AG09309 (cell line): ENCODE data around the gene CD8B2.

Experiments used
- DNase-seq: peaks from one replicate; pipeline ENCODE4 v3.0.0-alpha.2; 2010; ENCODE audit warnings: low read depth
- H3K4me3 ChIP-seq: 2 replicates; pipeline ENCODE4 v1.5.1; 2011; ENCODE audit warnings: mild to moderate bottlenecking, low read depth, low read length, moderate library complexity; ENCODE audit not compliant: control insufficient read depth
- TF ChIP-seq, protein P1 (sequence below): IDR thresholded peaks from 2 replicates; pipeline ENCODE4 v1.5.1; 2011; ENCODE audit warnings: mild to moderate bottlenecking, low read depth, low read length, inconsistent platforms; ENCODE audit not compliant: insufficient read depth, control insufficient read depth; ENCODE audit errors: missing control alignments

CD8B2 gene

DNA sequence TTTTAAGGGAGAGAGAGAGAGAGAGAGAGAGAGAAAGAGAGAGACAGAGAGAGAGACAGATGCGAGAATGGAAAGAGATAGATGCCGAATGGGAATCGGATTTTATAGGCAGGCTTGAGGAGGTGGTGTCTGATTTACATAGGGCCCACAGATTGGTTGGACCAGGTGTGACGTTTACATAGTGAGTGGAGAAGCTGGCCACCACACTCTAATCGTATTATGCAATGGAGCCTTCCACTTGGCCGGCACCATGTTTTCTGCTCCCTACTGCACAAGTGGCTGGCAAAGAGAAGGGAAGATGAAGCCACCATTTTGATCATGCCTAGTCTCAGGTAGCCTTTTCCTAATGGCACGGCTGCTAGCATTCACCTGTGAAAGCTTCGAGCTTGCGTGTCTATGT, 33.9 kb downstream of the CD8B2 start:
- TF ChIP-seq, protein P1, sequence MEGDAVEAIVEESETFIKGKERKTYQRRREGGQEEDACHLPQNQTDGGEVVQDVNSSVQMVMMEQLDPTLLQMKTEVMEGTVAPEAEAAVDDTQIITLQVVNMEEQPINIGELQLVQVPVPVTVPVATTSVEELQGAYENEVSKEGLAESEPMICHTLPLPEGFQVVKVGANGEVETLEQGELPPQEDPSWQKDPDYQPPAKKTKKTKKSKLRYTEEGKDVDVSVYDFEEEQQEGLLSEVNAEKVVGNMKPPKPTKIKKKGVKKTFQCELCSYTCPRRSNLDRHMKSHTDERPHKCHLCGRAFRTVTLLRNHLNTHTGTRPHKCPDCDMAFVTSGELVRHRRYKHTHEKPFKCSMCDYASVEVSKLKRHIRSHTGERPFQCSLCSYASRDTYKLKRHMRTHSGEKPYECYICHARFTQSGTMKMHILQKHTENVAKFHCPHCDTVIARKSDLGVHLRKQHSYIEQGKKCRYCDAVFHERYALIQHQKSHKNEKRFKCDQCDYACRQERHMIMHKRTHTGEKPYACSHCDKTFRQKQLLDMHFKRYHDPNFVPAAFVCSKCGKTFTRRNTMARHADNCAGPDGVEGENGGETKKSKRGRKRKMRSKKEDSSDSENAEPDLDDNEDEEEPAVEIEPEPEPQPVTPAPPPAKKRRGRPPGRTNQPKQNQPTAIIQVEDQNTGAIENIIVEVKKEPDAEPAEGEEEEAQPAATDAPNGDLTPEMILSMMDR = no peak
- H3K4me3 ChIP-seq = no peak overlapping the region
- DNase-seq = no peak

DNA sequence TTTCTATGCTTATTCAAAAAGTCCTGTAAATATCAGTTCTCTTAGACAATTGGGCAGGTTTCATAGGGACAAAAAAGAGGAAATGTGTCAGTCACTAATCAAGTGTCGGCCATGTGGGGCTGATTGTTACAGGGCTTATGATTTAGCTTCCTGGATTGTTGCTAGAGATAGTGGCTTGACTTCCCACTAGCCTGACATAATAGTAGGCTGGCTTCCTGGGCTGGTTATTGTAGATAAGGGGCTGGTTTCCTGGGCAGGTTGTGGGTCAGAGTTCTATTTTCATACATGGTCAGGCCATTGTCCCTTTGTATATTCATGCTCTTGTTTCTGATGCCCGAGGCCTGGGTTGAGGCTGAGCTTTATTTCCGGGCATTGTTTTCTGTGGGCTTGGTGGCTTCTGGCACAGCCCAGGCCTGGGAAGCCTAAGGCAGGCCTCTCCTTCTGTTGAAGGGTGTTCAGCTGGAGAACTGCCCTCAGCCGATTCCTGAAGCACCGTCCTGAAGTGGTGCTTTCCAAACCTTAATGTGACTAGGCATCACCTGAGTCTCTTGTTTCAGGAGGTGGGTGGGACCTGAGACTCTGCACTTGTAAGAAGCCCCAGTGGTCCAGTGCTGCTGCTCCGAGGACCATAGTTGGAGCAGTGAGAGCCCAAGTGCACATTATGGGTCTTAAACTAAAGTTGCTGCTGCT, 37.0 kb downstream of the CD8B2 start:
- no peak for DNase-seq
- TF ChIP-seq, protein P1 = no peak
- no peak overlapping the region for H3K4me3 ChIP-seq

DNA sequence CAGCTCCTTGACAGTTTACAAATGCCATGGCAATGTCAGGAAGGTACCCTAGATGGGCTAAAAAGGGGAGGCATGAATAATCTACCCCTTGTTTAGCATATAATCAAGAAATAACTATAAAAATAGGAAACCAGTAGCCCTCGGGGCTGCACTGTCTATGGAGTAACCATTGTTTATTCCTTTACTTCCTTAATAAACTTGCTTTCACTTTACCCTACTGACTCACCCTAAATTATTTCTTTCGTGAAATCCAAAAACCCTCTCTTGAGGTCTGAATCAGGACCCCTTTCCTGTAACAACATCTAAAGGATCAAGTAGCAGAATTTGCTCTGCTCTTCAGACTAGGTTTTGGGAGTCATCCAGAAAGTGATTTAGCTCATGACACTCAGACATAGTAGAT, 43.7 kb downstream of the CD8B2 start:
- no peak for DNase-seq
- TF ChIP-seq, protein P1 = no peak
- H3K4me3 ChIP-seq = no peak overlapping the region

DNA sequence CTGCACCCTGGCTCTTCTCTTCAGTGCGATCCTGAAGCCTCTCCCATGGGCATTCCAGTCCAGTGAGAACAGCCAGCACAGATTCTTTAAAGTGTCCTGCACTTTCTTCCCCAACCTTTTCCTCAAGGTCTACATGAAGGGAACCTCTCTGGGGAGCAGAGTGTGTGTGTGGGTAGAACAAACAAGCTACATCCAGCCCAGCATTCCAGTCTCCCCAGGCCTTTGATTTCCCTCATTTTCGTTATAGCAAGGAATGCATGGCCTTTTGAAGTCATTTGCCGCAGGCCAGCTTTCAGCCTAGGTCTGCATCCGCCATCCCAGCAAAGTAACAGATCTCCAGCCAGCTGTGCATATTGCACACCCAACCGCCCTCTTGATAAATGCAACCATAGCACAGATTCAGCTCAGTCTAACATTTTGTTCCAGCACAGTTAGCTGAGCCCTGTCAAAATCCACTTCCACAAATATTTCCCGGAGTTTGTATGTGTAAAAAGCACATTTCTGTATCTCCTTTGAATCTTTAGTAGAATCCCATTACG, 44.6 kb downstream of the CD8B2 start:
- H3K4me3 ChIP-seq = no peak overlapping the region
- TF ChIP-seq, protein P1 = no peak
- DNase-seq = no peak

DNA sequence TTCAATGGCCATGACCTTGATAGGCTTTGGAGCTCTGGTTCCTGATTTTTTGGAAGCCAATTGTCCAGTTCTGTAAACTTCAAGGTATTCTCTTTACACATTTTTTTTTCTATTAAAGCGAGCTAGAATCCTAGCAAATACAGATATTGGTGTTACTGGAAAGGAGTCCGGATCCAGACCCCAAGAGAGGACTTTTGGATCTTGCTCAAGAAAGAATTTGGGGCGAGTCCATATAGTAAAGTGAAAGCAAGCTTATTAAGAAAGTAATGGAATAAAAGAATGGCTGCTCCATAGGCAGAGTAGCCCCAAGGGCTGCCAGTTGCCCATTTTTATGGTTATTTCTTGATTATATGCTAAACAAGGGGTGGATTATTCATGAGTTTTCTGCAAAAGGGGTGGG, 45.1 kb downstream of the CD8B2 start:
- DNase-seq = no peak
- TF ChIP-seq, protein P1 = no peak
- no peak overlapping the region for H3K4me3 ChIP-seq

DNA sequence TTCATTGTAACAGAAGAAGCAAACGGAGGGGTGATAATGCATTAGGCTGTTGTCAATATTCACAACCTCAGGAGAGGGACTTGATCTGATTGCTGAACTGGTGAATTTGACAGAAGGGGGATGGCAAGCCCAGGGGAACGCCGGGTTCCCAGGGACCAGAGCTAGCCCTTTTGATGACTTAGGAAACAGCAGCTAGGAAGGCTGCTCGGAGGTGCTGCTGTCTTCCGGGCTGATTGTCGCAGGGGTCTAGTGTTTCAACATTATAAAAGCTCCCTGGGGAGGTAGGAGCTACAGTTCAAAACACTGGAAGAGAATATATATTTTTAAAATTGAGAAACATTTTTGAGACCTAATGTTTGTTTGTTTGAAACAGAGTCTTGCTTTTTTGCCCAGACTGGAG, 47.3 kb downstream of the CD8B2 start:
- H3K4me3 ChIP-seq = no peak overlapping the region
- TF ChIP-seq, protein P1 = no peak
- DNase-seq = no peak
